ENCODE results near the gene FHOD3.

FHOD3 gene

DNA sequence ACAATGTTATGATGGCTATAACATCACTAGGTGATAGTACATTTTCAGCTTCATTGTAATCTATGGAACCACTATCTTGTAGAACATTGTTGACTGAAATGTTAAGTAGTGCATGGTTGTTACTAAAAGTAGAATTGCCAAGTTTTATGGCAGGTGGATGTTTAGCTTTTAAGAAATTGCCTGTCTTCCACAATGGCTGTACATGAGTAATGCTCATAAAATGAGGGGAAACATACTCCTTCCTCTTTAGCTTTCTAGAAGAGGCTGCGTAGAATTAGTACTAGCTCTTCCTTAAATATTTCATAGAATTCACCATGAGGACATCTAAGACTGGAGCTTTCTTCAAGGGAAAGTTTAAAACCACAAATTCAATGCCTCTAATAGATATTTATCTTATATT lies 370.3 kb downstream of the FHOD3 start:
- DNase-seq (ENCODE audit: low spot score), result no peak

DNA sequence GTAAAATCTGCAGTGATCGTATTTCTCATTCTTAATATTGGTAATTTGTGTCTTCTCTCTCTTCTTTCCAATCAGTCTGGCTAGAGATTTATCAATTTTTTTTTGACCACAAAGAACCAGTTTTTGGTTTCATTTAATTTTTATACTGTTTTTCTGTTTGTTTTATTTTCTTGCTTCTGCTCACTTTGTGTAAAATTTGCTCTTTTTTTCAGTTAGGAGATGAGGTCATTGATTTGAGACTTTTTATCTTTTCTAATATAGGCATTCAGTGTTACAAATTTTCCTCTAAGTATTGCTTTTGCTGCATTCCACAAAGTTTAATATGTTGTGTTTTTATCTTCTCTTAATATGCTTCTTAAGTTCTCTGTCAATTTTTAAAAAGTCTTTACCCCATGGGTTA lies 370.8 kb downstream of the FHOD3 start:
- no peak for DNase-seq (ENCODE audit: low spot score)

DNA sequence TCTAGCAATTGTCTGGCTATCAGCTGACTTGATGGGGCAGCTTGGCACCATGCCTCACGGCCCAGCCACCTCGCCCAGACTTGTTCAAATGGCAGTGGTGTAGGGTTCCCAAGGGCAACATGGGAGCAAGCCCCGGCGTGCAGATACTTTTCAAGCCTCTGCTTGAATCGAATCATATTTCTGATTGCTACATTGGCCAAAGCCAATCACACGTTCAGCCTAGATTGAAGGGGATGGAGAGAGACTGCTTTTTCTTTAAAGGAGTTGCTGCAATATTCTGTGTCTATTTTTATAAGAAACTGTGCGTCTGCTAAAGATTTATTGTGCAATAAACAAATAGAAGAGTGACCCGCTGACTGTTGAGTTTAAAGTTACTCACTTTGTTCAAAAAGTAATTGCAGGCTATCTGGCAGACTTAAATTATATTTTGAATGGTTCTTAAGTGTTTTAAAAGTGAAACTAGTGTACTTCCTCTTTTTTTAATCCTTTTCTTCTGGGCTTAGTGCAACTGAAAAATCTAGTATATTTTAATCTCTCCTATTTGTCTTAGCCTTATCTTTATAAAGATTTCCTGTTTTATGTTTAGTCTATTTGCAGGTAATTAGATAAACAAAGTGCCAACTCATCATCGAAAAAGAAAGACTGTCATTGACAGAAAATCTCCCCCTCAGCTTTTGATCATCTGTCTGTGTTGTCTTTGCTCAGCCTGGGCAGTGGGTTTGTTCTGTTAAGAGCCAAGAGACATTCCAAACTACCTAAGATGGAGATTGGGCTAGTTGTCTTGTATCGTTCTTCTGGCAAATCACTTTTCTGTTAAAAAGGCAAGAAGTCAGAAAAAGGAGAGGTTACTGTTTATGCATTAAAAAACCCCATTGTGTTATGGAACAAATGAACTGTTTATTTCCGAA lies 375.2 kb downstream of the FHOD3 start:
- peak; percentile 12 for DNase-seq (ENCODE audit: low spot score)

DNA sequence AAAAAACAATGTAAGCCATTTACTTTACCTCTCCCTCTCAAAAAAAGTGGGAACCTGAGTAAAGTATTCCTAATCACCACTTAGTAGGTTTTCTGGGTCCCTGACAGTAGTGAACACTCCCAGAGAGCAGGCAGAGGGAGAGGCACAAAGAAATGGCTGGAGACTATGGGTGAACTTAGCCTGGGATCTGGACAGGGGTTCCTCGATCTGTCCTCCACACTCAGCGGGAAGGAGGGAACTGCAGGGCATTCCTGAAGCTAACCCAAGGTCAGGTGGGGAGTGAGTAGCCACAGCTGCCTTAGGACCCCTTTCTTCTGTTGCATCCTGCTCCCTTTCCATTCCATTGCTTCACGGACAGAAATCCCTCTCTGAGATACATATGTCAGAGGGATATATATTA lies 375.9 kb downstream of the FHOD3 start:
- DNase-seq (ENCODE audit: low spot score), result no peak

DNA sequence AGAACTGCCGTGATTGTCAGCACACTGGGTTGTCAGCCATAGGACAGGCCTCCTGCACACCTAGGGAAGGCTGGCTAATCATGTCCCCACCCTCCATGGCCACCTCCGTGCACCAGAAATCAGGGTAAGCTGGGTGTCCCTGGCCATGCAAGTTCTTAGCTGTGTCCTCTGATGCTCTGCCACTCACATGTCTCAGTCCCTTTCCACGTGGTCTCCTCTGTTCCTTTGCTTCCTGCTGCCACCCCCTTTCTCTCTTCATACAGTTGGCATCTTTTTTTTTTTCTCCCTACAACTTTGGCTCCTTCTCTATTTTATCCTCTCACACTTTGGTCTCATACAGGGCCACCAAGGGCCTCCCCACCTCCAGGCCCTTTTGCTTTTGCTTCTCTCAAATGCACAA lies 377.6 kb downstream of the FHOD3 start:
- DNase-seq (ENCODE audit: low spot score), result no peak

DNA sequence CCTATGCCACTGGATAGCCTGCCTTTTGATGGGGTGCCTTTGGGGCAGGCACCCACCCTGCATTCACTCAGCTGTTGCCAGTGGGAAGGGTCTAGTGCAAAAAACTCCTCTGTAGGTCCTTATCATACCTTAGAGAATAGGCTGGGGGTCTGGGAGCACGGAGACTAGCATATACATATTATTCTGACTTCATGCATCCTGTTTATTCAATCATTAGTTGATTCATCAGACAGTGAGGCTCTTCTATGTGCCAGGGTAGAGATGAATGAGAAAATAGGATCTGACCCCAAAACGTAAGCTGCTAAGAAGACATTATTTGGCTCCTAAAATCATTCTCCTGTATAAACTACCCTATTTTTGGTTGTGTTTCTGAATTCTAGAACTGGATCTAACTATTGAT lies 378.0 kb downstream of the FHOD3 start:
- DNase-seq (ENCODE audit: low spot score), result no peak

DNA sequence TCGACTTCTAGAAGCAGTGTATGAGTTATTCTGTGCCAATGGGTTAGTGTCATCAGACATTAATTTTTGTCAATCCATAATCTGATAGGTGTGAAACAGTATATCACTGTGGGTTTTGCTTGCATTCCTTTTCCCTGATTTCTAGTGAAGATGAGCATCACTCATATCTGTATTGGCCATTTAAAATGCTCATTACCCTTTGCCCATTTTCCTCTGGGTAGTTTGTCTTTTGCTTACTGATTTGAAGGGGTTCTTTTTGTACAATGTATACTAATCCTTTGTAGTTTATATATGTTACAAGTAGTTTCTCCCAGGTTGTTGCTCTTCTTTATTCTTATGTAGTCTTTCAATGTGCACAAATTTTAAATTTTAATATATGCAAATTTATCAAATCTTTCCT lies 379.1 kb downstream of the FHOD3 start:
- no peak for DNase-seq (ENCODE audit: low spot score)

DNA sequence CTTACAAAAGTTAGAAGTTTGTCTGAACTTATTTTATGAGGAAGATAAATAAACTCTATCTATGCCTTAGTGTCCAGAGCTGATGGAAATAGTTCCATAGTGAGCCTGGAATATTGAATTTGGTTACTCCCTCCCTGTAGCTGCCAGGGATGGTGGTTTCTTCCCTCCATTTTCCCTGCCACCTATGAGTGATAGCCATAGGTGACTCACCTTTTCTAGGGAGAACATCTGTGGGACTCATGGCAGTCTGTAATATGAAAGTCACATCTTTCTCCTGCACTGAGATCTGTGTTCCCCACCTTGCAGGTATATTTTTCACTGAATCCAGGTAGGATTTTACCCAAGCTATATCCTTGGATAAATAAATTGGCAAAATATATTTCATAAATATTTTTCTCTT lies 382.5 kb downstream of the FHOD3 start:
- no peak for DNase-seq (ENCODE audit: low spot score)

DNA sequence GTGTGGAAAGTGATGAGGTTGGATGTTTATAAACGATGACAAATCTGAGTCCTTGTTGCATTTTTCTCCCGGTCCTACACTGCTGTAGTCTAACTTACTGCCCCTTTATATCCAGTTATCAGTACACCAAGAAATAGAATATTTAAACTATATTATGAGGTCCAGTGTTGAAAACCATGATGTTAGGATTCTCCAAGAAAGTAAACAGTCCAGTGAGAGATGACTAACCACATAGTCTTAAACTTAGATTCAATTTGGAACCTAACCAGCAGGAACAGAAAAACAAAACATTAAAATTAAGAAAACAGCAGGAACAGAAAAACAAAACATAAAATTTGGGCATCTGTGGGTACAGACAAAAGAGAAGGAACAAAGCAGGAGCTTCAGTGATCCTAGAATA lies 388.1 kb downstream of the FHOD3 start:
- DNase-seq (ENCODE audit: low spot score), result no peak

DNA sequence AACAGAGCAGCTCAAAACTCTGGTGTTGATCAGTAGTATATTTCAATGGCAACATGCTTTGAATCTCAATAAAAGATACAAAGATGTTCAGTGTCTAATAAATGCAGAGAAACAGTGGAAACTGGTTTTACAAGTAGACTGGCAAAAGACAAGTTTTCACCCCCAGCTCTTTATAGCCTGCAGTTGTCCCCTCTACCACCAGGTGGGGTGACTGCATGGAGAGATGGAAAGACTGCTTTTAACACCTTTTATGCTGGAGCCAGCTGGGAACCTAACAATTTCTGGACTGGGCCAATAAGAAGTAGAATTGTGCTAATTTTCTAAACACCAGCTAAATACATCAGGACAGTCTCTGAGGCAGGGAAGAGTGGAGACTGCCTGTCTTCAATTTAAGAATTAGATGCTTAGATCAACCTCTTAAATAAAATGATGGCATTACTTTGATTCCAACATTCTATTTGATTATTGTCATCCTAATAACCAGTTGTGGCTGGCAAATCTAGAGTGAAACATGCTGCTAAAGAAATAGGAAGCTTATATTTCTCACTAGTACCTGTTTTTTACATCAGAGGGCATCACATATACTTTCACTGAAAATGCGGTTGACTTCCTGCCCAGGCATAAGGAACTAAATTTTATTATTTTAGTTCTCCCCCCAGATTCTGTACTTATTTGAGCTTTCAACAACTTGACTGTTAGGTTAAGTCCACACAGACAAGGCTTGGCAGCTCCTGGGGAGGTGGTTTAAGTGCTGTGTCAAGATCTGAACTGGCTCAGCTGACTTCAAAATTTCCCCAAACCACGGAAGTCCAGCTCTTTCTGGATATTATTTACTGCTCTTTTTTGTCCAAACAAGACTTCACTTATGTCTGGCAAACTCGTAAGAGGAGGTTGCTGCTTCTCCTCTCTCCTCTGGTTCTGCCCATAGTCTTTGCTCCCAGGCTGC lies 390.8 kb downstream of the FHOD3 start:
- peak; percentile 57 for DNase-seq (ENCODE audit: low spot score)

DNA sequence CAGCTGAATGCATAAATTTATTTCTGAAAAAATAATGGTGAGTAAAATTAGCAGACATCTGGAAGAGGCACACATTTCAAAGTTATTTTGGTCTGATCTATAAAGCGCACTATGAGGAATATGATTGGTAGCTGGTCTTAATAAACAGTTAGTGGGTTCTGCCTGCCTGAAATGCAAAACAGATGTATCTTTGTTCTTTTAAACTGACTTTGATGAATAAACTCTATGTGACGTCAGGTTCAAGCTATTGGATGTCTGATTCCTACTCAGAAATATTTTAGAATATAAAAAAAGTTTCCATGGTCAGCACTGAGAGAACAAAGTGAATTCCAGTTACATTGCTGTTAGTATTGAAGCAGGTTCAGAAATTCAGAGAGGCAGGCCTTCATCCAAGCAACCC lies 394.9 kb downstream of the FHOD3 start:
- DNase-seq (ENCODE audit: low spot score), result no peak

DNA sequence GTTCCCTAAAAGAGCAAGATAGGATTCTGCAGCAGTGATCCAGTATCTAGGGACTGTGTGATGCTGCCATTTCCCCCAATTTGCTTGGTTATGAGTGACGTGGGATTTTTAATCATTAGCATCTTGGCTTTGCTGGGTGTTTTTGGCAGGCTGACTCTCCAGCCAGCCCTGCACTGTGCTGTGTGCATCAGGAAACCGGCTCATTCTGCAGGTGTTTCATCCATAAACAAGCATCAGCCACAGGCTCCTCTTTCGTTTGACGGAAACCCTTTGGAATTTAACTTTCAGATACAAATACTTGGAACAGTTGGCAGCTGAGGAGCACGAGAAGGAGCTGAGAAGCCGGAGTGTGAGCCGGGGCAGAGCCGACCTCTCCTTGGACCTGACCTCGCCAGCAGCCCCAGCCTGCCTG lies 395.4 kb downstream of the FHOD3 start:
- DNase-seq (ENCODE audit: low spot score), result no peak

DNA sequence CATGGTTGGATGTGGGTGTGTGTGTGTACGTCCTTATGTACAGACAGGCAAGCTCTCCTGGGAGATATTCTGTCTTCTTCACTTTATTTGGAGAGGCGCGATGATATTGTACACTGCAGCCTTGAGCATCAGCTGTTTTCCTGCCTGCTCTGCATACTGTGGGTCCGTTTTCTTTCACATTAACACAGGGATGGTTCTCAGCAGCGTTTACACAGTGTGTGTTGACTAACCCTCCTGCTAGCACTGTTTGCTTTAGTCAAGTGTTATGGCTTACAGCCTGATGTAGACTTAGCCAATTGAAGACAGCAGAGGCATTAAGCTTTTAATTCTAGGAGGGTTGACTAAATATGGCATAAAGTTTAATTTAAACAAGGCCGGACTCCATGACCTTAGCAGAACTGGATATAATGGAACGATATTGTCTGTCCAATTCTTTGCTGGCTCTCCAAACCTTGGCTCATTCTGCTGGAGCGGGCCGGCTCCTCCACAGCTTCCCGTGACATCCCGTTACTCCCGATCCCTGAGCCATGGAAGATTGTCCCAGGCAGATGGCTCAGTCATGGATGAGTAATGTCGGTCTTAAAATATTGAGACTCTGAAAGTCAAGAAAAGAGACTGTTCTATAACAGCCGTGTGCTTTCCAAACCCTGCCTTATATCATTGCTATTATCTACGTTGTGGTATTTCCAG lies 396.6 kb downstream of the FHOD3 start:
- DNase-seq (ENCODE audit: low spot score), result no peak

DNA sequence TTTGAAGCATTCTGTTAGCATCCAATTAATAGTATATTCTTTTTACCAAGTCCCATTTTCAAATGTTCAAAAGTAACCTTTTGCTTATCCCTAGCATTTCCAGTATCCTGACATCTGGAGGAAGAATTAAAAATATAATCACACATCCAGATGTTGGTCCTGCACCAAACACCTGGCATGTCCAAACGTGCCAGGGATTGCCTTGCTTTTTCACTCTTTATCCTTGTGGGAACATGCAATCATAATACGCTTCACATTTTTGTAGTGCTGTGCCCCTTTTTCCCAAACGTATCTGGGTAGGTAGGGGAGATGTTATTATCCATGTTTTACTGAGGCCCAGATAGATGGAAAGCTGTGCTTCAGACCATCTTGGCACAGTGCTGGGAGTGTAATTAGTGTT lies 398.3 kb downstream of the FHOD3 start:
- no peak for DNase-seq (ENCODE audit: low spot score)

DNA sequence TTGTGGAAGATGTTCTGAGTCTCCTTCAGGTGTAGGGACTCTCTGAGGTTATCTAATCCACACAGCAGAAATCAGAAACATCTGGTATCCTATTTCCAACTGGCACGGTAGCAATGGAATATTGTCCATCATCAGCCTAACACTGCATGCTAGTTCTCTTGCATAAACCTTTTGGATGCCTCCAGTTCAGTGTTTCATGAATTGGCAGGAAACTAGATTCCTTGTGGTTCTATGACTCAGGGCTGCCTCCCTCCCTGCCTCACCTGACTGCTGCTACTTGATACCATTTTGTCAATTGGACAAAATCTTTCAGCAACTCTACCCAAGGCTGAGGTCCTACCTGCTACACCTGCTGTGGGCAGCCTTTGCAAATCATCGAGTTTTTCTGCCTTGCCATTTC lies 400.4 kb downstream of the FHOD3 start:
- DNase-seq (ENCODE audit: low spot score), result no peak

DNA sequence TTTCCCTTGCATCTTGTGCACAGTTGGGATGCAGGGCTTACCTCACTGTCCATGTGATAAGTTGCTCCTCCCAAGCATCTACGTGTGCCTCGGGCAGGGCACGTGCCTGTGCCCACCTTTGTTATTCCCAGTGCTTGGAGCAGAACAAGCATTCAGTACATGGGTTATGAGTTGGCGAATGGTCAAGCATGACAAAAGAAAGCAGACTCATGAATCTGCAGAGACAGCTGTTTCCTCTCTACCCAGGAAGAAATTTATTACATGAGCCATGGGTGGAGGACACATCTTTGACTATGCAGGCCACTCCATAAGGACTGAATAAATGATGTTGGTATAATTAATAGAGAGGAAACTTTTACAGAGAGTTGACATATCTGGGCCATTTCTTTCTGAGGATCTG lies 403.4 kb downstream of the FHOD3 start:
- DNase-seq (ENCODE audit: low spot score), result no peak

DNA sequence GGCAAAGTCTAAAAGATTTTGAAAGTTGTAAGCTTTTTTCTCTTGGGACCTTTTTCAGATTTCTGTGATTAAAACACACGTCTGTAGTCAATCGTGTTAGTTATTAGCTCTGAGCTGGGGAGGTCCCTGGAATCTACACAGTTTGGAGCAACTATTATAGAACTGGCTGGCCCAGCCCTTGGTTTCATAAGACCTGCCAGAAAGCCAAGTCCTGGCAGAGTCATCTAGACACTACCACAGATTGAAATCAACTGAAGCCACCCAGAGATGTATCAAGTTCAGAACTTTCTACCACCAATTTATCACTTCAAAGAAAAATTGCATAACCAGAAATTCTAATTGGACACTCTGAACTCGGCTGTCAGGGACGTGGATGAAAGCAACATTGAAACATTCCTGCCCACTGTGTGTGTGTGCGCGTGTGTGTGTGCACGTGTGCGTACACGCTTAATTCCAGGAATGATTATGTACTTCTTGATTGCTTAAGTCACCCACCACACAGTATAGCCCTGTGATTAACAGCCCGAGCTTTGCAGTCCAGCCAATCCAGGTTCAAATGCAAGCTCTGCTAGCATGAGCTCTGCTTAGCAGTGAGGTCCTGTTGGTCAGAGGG lies 405.0 kb downstream of the FHOD3 start:
- no peak for DNase-seq (ENCODE audit: low spot score)

DNA sequence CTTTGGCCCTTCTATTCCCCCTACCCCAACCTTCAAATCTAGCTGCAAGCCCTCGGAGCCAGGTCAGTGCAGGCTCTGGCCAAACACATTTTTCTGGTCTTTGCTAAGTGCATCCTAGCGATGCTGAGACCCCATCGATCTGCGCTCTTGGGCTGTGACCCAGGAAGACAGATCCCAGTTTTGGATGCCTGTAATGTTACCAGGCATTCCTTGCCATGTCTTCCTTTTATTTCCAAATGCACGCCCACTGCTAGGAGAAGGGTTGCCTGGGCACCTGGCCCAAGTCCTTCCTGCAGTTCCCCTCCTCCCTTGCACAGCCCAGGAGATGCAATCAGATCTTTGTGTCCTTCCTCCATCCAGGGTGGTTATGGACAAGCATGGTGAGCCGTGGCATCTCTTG lies 406.6 kb downstream of the FHOD3 start:
- no peak for DNase-seq (ENCODE audit: low spot score)

DNA sequence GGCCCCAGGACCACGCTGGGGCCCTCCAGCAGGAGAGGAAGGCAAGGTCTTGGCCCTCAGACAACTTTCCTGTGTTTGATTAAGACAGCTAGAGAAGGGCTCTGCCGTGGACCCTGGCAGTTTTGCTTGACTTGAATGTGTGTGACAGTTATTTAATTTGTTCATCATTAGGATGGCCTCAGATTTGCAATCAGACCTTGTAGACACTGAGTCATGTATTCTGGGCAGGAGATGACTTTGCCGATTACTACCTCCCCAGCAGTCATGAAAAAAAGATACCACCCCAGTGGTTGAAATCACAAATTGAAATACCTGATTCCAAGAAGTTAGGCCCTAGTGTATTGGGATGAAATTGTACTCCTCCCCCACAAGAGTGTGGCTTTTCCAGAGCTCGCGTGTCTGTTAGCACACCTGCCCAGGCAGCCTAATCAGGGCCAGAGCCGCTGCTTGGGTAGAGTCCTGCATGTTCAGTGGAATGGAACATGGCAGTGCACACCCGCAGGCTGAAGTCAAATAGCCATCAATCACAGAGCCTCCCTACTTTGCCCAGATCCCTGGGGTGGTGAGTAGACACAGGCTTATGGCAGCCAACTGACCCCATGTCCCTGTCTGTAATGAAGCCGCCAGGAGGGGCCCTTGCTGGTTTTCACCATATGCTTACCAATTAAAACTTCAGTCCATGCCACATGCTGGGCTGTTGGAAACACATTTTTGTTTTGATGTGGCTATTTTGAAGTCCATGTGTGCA lies 408.8 kb downstream of the FHOD3 start:
- no peak for DNase-seq (ENCODE audit: low spot score)

DNA sequence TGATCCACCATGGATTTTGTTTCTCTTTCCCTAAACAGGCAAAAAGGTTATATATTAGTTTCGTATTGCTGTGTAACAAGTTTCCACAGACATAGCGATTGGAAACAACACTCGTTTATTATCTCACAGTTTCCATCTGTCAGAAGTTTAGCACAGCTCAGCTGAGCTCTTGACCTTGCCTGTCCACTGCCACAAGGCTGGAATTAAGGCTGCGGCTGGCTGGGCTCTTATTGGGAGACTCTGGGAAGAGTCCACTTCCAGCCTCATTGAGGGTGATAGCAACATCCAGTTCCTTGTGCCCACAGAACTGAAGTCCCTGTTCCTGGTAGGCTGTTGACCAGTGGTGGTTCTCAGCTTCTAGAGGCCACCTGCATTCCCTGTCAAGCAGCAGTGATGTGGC lies 410.9 kb downstream of the FHOD3 start:
- DNase-seq (ENCODE audit: low spot score), result no peak

DNA sequence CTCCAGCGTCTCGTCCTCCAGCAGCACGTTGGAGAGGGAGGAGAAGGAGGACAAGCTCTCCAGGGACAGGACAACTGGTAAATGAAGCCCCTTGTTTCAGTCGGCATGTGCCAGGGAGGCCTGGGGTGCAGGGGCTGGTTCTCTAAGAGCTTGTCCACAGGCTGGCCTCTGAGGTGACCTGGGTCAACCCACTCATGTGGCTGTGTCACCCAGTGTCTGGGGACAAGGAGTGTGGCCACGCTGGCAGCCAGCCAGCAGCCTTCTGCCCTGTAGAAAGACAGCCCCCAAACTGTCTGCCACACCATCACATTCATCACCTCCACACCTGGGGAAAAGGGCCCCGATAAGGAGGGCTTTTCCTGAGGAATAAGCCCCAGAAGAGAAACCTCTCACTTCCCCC lies 411.8 kb downstream of the FHOD3 start:
- no peak for DNase-seq (ENCODE audit: low spot score)
